HG03025 (cell line): Measurements from ENCODE around the gene TOM1L2.
"Not testable (repeated sequence)": the region's sequence is repeated elsewhere in the genome, so short reads cannot be mapped to it uniquely, and the experiment has no call there.

Experiments used
- ATAC-seq: cut with Tn5 transposase; IDR thresholded peaks from one replicate; pipeline ENCODE4 v1.9.1; 2021; ENCODE audit warnings: mild to moderate bottlenecking, moderate library complexity; ENCODE audit not compliant: unreplicated experiment, low FRiP score

TOM1L2 gene

GRCh38 chr17:17995887-17996286 lies 23.7 kb upstream of the TOM1L2 start:
- ATAC-seq = not testable (repeated sequence)

- ATAC-seq = no peak
Measured at GRCh38 chr17:17994271-17995069, 22.3 kb upstream of the TOM1L2 start.

- ATAC-seq = no peak
Measured at GRCh38 chr17:17993852-17994251, 21.7 kb upstream of the TOM1L2 start.

DNA sequence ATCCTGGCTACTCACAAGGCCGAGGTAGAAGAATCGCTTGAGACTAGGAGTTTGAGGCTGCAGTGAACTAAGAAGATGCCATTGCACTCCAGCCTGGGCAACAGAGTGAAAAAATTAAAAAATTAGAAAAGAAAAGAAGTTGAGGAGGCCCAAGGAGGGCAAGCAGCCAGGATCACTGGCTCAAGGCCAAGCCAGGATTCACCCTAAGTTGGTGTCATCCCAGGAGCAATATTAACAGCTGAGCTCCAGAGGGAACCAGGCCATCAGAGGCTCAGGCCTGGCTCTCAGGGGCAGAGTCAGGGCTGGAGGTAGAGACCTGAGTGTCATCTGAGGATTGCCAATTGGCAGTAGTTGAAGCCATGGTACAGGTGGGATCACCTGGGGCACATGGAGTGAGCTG lies 21.2 kb upstream of the TOM1L2 start:
- no peak for ATAC-seq

DNA sequence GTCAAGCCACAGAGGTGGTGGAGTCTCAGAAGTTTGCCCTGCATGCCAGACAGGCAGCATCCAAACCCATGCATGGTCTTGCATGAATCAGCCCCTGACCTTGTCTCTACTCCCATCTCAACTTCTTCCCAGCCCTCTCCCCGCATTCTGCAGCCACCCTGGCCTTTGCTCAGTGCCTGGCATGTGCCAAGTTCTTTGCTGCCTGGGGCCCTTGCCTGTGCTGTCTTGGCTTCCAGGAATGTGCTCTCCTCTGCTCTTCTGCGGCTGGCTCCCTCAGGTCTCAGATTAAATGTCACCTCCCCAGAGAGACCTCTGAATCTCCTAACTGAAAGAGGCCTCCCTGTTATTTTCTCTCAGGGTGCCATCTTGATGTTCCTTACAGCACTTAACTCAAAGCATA lies 18.1 kb upstream of the TOM1L2 start:
- no peak for ATAC-seq

DNA sequence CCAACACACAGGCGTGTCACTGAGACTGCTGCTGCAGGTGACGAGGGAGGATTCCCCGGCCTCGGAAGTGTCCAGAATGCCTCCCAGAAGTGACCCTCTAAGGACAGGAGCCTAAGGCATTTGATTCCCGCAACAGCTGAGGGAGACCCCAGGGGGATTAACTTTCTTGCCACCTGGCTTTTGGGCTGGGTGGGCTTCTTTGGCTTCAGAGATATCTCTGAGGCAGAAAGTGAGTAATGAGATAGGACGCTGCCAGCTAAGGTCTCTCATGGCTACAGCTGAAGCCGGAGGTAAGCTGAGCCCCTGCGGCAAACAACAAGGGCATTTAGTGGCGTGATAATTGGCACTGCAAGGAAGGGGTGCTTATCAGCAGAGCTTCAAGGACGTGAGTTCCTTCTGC lies 17.4 kb upstream of the TOM1L2 start:
- ATAC-seq = no peak

DNA sequence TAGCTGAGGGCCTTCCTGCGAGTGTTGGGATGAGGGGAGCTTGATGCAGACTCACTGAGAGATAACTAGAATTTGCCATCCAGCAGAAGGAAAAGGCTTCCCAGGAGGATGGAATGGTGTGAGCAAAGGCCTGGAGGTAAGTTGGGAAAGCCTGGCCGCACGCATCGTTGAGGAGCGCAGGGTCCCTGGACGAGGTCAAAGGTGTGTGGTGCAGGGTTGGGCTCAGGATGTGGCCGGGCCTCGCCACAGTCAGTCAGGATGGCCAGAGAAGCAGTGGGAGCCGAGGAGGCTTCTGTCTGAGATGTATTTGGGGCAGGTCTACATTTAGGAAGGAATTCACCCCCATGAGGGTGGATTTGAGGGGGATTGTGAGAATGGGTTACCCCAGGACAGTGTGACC lies 16.9 kb upstream of the TOM1L2 start:
- ATAC-seq = no peak

DNA sequence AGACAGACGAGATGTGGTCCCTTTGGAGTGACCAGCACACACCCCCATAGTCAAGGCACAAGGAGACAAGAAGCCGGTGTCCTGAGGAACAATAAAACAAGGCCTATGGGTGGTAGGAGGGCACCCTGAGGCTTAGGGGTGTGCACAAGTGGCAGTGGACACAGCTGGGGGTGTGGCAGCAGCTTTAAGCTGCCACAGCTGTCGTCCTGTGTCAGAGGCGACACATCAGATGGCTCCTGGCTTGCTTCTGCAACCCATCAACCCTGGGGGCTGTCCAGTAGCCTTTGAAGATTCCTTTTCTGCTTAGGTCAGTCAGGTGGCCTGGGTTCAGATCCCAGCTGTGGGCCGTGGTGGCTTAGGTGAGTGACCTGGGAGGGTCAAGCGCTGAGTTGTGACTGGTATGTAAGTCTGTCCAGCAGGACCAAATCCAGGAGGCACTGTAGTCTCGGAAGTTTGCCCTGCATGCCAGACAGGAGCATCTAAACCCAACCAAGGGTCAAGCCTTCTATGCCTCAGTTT lies 16.3 kb upstream of the TOM1L2 start:
- ATAC-seq = no peak

DNA sequence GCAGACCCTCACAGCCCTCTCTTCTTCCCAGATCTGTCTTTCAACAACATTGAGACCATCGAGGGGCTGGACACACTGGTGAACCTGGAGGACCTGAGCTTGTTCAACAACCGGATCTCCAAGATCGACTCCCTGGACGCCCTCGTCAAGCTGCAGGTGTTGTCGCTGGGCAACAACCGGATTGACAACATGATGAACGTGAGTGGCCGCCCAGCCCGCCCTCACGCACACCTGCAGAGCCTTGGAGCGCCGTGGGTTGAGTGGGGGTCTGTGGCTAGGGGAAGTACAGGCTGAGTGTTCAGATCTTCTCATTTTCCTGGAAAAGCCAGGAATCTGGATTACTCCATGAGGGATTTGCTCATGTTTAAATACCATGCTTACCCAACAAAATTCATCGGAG lies 15.7 kb upstream of the TOM1L2 start:
- no peak for ATAC-seq

DNA sequence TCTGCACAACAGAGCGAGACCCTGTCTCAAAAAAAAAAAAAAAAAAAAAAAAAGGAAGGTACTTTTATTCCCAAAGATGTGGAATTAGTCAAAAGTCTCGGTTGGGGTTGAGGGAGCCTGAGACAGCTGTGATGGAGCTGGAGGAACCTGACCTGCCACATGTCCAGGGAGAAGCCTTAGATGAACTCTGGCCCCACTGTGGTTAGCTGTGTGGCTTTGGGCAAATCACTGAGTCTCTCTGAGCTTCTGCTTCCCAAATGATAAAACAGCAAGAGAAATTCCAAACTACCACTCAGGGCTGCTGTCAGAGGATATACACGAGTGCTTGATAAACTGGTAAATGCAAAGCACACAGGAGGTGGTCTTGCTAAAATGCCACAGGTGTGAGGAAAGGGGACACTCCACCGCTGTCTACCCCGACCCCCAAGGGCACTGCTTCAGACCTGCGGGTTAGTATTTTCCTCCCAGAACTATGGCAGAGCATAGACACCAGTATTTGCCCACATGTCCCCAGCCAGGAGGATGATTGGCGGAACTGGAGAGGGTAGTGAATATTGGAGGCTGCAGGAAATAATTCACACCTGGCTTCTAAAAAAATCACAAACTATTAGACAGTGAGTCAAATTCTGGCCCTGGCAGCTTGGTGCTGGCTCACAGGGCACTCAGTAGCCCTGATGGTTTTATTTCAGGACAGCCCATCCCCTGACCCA lies 15.1 kb upstream of the TOM1L2 start:
- no peak for ATAC-seq

- ATAC-seq = no peak
Measured at GRCh38 chr17:17985555-17985954, 13.4 kb upstream of the TOM1L2 start.

DNA sequence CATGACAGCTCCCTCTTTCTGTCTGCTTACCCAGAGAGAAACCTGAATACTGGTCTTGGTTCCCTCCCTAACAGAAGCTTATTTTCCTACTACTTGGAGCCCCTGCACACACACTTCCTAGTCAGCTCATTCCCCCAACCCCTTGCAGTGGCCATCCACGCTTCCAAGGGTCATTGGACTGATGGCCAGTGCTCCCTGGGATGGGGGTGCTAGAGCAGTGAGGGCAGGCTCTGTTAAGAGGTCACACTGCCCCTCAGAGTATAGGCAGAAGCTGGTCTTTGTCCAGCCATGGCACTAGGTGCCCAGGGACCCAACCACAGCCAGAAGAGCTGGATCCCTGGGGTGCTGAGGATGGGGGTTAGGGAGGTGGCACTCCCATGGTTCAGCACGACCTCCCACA lies 13.0 kb upstream of the TOM1L2 start:
- ATAC-seq = no peak

DNA sequence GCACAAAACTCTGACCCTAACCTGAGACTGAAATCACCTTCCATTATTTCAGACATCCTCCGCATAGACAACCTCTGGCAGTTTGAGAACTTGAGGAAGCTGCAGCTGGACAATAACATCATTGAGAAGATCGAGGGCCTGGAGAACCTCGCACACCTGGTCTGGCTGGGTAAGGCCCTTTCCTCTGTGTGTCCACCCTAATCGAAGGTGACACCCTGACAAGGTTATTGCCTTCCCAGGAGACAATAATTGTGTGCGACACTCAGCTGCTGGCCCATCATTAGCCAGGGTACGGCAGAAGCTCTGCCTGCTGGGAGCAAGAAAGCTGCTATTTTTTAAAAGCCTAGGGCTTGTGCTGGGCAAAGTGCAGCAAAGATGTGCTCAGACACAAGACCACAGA lies 11.6 kb upstream of the TOM1L2 start:
- ATAC-seq = no peak

DNA sequence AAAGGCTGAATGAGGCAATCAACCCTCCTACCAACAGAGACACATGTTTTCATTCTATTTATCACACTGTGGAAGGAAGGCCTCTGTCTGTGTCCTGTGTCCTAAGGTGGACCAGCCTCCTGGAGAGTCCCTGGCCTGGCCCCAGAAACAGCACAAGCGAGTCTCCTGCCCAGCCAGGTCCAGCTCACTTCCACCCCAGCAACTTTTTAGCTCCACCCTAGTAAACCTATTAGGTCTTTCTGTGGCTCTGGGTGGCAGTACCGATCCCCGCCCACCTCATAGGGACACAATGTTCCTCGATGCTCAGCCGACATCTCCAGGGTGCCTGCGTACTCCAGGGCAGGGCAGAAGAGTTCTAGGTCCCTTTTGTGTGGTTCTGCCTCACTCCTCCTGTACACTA lies 11.2 kb upstream of the TOM1L2 start:
- ATAC-seq = no peak

DNA sequence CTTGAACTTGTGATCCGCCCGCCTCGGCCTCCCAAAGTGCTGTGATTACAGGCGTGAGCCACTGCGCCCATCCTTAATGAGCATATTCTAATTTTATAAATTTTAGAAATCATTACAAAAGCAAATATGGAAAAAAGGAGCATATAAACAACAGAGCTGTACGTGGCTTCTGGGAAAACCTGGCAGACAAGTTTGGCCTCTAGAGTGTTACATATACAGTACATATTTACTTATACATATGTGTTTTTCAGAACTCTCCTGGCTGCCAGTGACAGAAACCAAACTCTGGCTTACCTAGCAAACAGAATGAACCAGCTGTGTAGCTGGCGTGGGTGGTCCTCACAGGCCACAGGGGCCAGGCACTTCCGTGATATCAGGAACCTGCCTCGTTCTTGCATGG lies 10.6 kb upstream of the TOM1L2 start:
- no peak for ATAC-seq

DNA sequence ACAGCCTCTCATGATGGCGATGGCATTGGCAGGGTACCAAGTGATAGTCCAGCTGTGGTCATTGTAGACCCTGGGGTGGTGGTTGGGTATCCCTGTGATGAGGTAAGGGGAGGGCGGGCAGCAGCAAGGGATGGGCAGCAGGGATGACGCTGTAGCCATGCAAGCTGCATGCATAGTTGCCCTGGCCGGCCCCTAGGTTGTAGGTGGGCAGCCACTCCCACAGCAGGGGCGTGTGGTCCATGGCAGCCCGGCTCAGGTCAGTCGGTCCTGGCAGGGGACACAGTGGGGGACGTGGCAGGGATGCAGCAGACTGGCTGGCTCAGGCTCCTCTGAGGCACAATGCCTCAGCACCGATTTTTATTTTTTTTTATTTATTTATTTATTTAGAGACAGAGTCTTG lies 9.1 kb upstream of the TOM1L2 start:
- ATAC-seq = no peak

DNA sequence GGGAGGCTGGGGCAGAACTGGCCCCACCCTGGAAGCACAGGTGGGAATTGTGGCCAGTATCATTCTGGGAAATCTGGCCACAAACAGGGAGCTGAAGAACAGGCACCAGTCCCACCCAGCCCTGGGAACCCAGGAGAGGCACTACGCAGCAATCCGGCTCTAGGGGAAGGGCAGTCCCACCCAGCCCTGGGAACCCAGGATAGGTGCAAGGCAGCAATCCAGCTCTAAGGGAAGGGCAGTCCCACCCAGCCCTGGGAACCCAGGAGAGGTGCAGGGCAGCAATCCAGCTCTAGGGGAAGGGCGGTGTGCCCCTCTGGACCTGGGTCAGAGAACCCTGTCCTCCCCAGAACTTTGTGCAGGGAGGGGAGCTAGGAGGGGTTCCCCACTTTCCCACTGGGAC lies 7.6 kb upstream of the TOM1L2 start:
- ATAC-seq = no peak

DNA sequence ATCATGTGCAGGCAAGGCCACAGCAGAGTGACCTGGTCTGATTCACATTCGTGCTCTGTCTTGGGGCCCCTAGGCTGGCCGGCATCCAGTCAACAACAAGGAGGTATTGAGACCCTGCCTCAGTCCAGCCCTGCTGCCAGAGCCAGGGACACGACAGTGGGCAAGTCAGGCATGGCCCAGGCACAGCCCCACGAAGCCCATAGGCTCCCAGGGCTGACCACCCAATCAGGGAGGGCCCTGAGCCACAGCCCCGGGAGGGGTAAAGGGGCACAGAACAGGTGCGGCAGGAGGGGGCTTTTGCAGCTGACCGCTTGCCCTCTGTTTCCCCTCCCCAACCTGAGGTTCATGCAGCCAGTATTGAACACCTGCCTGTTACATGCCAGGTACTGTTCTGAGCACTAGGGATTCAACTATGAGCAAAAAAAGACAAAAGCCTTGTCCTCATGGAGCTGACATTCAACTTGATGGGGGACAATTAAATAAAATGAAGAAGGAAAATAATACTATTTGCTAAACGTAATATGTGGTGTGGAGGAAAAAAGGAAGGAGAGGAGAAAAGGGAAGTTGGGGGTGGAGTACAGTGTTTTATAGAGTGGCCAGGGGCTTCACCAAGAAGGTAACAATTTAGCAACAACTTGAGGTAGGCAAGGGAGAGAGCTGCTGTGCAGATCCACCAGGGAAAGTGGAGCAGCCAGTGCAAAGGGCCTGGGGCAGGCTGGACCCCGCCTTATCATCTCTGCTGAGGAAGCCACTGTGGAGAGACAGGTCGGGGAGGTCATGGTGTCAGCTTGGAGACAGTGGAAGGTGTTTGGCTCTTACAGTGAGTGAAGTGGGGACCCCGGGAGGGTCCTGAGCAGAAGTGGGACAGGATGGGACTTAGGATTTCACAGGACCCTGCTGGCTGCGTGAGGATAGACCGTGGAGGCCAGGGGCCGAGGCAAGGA lies 6.6 kb upstream of the TOM1L2 start:
- ATAC-seq = no peak

- no peak for ATAC-seq
Measured at GRCh38 chr17:17976931-17977570, 4.9 kb upstream of the TOM1L2 start.

- no peak for ATAC-seq
Measured at GRCh38 chr17:17975436-17975835, 3.2 kb upstream of the TOM1L2 start.

DNA sequence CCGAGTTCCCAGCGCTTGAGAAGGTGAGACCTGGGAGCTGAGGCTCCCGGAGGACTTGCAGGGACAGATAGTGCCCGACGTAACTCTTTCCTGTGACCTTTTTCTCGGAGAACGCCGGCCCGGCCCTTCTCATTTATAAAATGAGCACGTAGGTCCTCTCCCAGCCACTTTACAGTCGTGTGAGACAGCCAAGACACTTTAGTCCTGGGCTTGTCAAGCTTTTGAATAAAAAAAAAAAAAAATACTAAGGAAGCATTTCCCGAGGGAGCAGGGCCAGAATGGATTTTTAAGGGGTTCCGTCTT lies 703 bp upstream of the TOM1L2 start:
- no peak for ATAC-seq
